Peyer's patch (tissue), 4 donors: ENCODE results near the gene TTC12.

ENCODE experiments used
- CTCF ChIP-seq, 6 experiments: fragments of 450-650 bp in 4 of 6; fragments of 200-600 bp in 2 of 6; sonication (generic) in 1 of 6; IDR thresholded peaks; one replicate each; pipeline ENCODE4 v1.5.1; 2017 to 2019; ENCODE audit warnings: antibody characterized with exemption in 6 of 6, mild to moderate bottlenecking in 3 of 6, moderate library complexity in 1 of 6
- POLR2A ChIP-seq, 2 donors: fragments of 450-650 bp; IDR thresholded peaks; one replicate each; pipeline ENCODE4 v1.5.1; 2017; ENCODE audit warnings: antibody characterized with exemption in 2 of 2, mild to moderate bottlenecking in 2 of 2, moderate library complexity in 2 of 2

- TF ChIP-seq CTCF (IDR thresholded peaks at IDR 0.05) (no peak), POLR2A (IDR thresholded peaks at IDR 0.05) (no peak)
These were observed 72.5 kb downstream of the TTC12 start for GRCh38 chr11:113386866-113387265.
